ENCODE results near the gene NPVF.

The NPVF gene, protein sequence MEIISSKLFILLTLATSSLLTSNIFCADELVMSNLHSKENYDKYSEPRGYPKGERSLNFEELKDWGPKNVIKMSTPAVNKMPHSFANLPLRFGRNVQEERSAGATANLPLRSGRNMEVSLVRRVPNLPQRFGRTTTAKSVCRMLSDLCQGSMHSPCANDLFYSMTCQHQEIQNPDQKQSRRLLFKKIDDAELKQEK

DNA sequence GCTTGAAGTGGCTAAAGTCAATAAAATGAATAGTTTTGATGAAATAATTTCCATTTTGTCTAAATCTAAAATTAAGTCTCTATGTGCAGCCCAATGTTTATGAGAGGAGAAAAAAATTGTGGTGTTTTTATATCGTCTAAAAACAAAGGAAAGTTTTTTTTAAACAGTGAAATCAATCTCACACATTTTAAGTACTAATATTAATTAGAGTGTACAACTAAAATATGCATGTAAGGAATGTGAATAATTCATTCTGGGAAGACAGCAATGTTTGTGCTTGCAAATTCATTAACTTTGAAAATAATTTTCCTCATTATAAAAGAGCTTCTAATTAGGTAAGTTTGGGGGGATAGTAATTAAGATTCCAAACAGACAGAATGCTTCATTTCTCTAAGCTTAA lies at the start of gene NPVF:
TSS of gene NPVF (minus strand) at position 101 of the 400 bp plus-strand sequence. CDS start at position 54, 47 bp downstream.
- H3K9me3 ChIP-seq (ENCODE audit: control insufficient read depth, insufficient read depth, low read length): no peaks in the 10 kb centered on the region
- H3K9ac ChIP-seq (ENCODE audit: low read depth, low read length): no peak within 1 kb of the TSS
- H3K4me3 ChIP-seq (ENCODE audit: low read depth, low read length): no peak within 1 kb of the TSS
- H3K4me1 ChIP-seq (ENCODE audit: control insufficient read depth, insufficient read depth, low read length): no peaks in the 10 kb centered on the region
- H3K36me3 ChIP-seq (ENCODE audit: control insufficient read depth, insufficient read depth, low read length): no peaks in the 10 kb centered on the region
- H3K27me3 ChIP-seq (ENCODE audit: control insufficient read depth, insufficient read depth, low read length): no peaks in the 10 kb centered on the region

DNA sequence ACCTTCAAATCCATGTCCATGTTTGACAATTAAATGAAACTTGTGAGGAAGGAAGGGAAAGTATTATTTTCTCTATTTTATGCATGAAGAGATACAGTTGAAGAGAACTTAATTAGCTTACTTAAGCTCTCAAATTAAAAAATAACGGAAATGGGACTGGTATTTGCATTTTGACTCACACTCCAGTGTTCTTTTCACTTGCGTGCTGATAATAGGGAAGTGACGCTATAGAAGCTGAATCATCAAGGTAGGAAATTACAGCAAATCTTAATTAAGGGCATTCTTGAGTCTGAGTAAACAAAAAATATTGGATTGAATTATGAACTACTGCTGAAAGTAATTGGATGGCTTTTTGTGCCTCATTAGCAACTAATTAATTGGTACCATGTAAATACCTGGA lies 44.0 kb upstream of the NPVF start:
- Histone ChIP-seq H3K4me1 (ENCODE audit: control insufficient read depth, insufficient read depth, low read length) (no peaks in the 10 kb centered on the region), H3K36me3 (ENCODE audit: control insufficient read depth, insufficient read depth, low read length) (no peaks in the 10 kb centered on the region), H3K4me3 (ENCODE audit: low read depth, low read length) (no peak overlapping the region), H3K9ac (ENCODE audit: low read depth, low read length) (no peak overlapping the region), H3K27me3 (ENCODE audit: control insufficient read depth, insufficient read depth, low read length) (no peaks in the 10 kb centered on the region), H3K9me3 (ENCODE audit: control insufficient read depth, insufficient read depth, low read length) (no peaks in the 10 kb centered on the region)

DNA sequence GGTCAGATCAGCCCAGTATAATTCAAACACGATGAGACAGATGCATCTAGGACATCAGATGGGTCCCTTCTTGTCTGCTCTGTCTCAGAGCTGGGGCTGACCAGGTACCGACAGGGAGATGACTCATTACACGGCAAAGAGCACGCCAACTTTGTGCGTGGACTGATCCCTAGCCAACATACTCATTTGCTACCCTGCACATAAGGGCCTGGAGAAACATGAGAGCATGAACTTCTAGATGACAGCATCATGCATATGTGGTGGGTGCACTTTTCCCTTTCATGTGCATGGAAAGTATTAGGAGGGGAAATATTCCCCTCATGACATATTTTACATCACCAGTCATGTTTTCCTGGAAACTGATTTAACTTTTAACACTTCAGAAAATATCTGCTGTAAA lies 35.1 kb upstream of the NPVF start:
- H3K36me3 ChIP-seq (ENCODE audit: control insufficient read depth, insufficient read depth, low read length): no peaks in the 10 kb centered on the region
- no peaks in the 10 kb centered on the region for H3K27me3 ChIP-seq (ENCODE audit: control insufficient read depth, insufficient read depth, low read length)
- H3K4me1 ChIP-seq (ENCODE audit: control insufficient read depth, insufficient read depth, low read length): no peaks in the 10 kb centered on the region

DNA sequence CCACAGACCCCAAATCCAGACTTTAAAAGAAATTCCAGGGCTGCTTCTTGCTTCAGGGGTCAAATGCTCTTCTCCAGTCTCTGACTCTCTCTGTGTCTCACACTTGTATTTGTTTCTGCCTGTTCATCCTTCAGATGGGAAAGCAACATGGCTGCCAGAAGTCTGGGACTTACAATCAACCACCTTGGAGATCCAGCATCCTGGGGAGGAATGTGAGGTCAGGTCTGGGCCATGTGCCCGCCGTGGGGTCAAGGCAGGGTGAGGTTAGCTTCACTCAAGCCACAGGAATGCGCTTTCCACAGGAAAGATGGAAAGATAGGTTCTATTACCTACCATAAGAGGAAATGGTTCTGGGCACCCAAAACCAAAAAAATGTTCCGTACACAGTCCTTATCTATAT lies 34.3 kb upstream of the NPVF start:
- Histone ChIP-seq H3K9ac (ENCODE audit: low read depth, low read length) (no peak overlapping the region), H3K4me1 (ENCODE audit: control insufficient read depth, insufficient read depth, low read length) (no peaks in the 10 kb centered on the region), H3K9me3 (ENCODE audit: control insufficient read depth, insufficient read depth, low read length) (no peaks in the 10 kb centered on the region), H3K4me3 (ENCODE audit: low read depth, low read length) (no peak overlapping the region), H3K36me3 (ENCODE audit: control insufficient read depth, insufficient read depth, low read length) (no peaks in the 10 kb centered on the region), H3K27me3 (ENCODE audit: control insufficient read depth, insufficient read depth, low read length) (no peaks in the 10 kb centered on the region)

More for the DNA sequence above, 35.1 kb upstream of the NPVF start:
- no peak overlapping the region for H3K9ac ChIP-seq (ENCODE audit: low read depth, low read length)
- no peaks in the 10 kb centered on the region for H3K9me3 ChIP-seq (ENCODE audit: control insufficient read depth, insufficient read depth, low read length)
- H3K4me3 ChIP-seq (ENCODE audit: low read depth, low read length): no peak overlapping the region

DNA sequence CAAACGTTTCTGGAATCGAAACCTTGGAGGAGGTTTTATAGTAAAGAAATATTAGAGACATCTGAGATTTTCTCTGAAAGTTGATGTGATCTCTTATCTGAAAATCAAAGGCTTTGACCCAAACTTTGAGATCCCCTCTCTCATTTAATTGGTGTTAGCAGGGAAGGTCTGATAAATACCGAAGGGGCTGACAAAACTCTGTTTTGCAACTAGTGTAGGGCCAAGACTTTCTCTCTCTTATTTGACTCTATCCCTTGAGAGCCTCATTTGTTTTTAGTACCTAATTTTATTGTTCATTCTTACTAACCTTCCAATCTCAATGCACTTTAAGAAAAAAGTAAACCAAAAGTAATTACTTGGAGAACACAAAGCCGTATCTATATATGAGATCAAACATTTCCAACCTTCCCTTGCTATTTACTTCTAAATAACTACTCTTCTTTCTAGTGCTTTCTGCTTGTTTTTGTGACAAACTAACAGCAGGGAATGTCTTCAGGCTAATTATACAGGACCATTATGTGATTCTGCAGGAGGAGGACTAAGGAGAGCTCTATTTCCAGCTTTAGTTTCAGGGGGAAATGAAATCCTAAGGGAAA lies 33.4 kb upstream of the NPVF start:
- no peaks in the 10 kb centered on the region for H3K36me3 ChIP-seq (ENCODE audit: control insufficient read depth, insufficient read depth, low read length)
- no peak overlapping the region for H3K9ac ChIP-seq (ENCODE audit: low read depth, low read length)
- H3K4me3 ChIP-seq (ENCODE audit: low read depth, low read length): no peak overlapping the region
- H3K27me3 ChIP-seq (ENCODE audit: control insufficient read depth, insufficient read depth, low read length): no peaks in the 10 kb centered on the region
- H3K4me1 ChIP-seq (ENCODE audit: control insufficient read depth, insufficient read depth, low read length): no peaks in the 10 kb centered on the region
- no peaks in the 10 kb centered on the region for H3K9me3 ChIP-seq (ENCODE audit: control insufficient read depth, insufficient read depth, low read length)

DNA sequence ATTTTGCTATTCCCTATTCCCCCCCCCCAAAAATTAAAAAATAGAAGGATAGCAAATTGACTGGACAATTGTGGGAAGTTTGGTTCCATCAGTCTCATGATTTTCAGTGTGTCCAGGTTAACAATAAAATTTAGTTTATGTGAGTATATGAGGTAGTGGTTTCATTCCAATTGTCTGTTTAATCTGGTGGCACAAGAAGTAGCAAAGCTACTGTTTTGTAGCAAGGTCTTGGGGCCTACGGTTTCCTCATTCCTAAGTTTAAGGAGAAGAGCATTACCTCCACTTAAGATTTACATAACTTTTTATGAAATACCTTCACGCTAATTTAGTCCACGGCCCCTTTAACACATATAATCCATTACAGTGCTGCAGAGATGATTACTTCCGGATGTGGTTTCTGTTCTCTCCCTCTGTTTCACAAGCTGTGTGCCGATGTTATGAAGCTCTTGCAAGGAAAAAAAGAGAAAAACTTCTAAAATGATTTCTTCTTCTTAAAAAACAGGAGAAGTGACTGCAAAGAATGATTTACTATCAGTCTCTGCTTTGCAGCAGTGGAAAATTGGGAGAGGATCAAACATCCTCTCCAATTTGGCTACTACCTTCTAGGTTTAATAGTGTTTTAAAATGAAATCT lies 32.7 kb upstream of the NPVF start:
- Histone ChIP-seq H3K9me3 (ENCODE audit: control insufficient read depth, insufficient read depth, low read length) (no peaks in the 10 kb centered on the region), H3K4me3 (ENCODE audit: low read depth, low read length) (no peak overlapping the region), H3K27me3 (ENCODE audit: control insufficient read depth, insufficient read depth, low read length) (no peaks in the 10 kb centered on the region), H3K4me1 (ENCODE audit: control insufficient read depth, insufficient read depth, low read length) (no peaks in the 10 kb centered on the region), H3K9ac (ENCODE audit: low read depth, low read length) (no peak overlapping the region), H3K36me3 (ENCODE audit: control insufficient read depth, insufficient read depth, low read length) (no peaks in the 10 kb centered on the region)

DNA sequence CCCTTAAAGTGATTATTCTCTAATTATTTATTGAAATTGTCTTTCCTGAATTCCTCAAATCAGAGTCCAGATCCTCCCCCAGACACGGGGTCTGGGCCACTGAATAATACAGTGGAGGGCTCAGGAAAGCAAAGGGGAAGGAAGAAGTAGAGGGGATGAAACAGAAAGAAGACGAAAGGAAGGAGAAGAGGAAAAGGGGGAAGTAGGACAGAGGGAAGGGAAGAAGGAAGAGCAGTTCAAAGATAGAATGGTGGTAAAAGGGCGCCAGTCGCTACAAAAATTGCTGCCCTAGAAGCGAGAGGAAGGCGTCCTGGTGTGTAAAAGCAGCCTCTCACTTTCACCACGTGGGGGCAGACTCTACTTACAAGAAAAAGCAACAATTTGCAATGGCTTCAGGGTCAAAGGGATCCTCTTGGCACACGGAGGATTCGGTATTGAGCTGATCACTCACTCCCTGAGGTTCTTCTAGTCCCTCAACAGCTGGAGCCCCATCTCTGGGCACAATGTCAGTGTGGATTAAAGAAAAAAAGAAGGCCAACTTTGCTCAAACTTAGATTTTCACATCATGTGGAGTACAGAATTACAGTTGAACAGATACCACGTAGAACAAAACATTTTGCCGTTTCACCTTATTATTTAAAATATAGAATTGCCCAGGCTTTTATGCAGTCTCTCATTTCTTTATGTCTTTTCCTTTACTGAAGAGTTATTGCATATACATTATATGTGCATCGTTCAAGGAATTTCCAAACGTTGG lies 31.4 kb upstream of the NPVF start:
- Histone ChIP-seq H3K9ac (ENCODE audit: low read depth, low read length) (no peak overlapping the region), H3K36me3 (ENCODE audit: control insufficient read depth, insufficient read depth, low read length) (no peaks in the 10 kb centered on the region), H3K27me3 (ENCODE audit: control insufficient read depth, insufficient read depth, low read length) (no peaks in the 10 kb centered on the region), H3K9me3 (ENCODE audit: control insufficient read depth, insufficient read depth, low read length) (no peaks in the 10 kb centered on the region), H3K4me1 (ENCODE audit: control insufficient read depth, insufficient read depth, low read length) (no peaks in the 10 kb centered on the region), H3K4me3 (ENCODE audit: low read depth, low read length) (no peak overlapping the region)

DNA sequence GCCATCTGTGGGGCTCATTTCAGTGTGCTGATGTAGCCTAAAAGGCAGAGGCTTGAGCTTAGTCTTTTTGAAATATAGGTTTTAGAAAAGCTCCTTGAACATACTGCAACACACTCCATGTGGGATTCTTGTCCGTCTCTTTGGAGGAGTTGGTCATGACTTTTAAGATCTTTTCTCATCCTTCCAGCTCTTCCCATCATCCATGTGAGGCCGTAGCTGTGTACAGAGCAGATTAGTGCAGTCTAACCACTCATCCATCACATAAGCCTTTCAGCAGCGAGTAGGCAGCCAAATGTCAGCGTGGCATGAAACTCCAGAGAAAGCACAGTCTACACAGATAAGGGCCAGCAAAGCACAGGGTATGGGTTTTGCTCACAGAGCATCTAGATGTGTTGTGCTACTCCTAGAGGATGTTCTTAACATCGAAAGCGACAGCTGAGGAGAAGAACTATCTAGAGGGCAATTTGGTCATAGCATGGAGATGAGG lies 28.1 kb upstream of the NPVF start:
- H3K4me3 ChIP-seq (ENCODE audit: low read depth, low read length): no peak overlapping the region
- no peak overlapping the region for H3K9ac ChIP-seq (ENCODE audit: low read depth, low read length)
- no peaks in the 10 kb centered on the region for H3K4me1 ChIP-seq (ENCODE audit: control insufficient read depth, insufficient read depth, low read length)
- no peaks in the 10 kb centered on the region for H3K27me3 ChIP-seq (ENCODE audit: control insufficient read depth, insufficient read depth, low read length)
- H3K36me3 ChIP-seq (ENCODE audit: control insufficient read depth, insufficient read depth, low read length): no peaks in the 10 kb centered on the region
- H3K9me3 ChIP-seq (ENCODE audit: control insufficient read depth, insufficient read depth, low read length): no peaks in the 10 kb centered on the region

DNA sequence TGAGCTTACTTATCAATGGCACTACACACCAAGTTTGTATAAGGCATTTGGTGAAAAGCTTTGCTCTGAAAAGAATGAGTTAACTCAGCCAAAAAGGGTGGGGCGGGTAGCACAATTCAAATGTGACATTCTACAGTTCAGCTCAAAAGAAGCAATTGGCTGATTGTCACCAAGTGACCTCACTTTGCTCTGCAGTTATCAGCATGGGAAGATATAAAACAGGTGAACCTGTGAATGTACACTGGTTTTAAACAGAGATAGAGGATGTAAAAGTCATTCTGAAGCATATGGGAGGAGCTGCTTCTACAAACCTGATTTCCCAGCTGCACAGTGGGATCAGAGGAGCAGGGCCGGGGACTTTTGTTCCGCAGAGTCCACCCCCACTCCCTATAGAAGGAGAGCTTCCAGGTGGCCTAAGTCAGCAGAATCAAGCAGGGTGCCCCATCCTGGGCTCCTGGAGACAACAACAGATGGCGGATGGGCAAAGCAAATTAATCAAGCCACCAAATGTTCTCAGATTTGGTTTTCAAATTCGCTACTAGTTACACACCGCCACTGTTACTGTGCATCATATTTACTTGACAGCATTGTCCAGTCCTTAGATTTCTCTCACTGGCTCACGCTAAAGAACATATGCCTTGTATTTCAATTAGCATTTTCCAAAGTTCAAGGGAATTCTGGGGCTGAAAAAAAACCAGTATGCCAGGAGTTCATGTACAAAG lies 27.5 kb upstream of the NPVF start:
- no peaks in the 10 kb centered on the region for H3K36me3 ChIP-seq (ENCODE audit: control insufficient read depth, insufficient read depth, low read length)
- no peaks in the 10 kb centered on the region for H3K4me1 ChIP-seq (ENCODE audit: control insufficient read depth, insufficient read depth, low read length)
- no peak overlapping the region for H3K9ac ChIP-seq (ENCODE audit: low read depth, low read length)
- no peaks in the 10 kb centered on the region for H3K27me3 ChIP-seq (ENCODE audit: control insufficient read depth, insufficient read depth, low read length)
- H3K9me3 ChIP-seq (ENCODE audit: control insufficient read depth, insufficient read depth, low read length): no peaks in the 10 kb centered on the region
- H3K4me3 ChIP-seq (ENCODE audit: low read depth, low read length): no peak overlapping the region

DNA sequence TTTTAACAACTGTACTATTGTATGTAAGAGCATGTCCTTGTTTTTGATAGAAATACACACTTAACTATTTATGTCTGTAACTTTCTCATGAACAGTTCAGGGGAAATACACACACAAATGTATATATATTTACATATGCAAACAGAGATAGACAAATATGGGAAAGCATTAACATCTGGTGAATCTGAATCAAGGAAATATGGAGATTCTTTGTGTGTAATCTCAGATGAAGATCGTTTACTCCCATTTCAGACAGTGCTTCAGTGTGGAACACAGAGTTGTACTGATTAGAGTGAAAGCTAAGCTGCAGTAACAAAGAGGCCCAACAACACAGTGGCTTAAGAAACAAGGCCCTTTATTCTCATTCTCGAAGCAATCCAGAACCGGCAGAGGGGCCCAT lies 26.3 kb upstream of the NPVF start:
- Histone ChIP-seq H3K27me3 (ENCODE audit: control insufficient read depth, insufficient read depth, low read length) (no peaks in the 10 kb centered on the region), H3K36me3 (ENCODE audit: control insufficient read depth, insufficient read depth, low read length) (no peaks in the 10 kb centered on the region), H3K9ac (ENCODE audit: low read depth, low read length) (no peak overlapping the region), H3K9me3 (ENCODE audit: control insufficient read depth, insufficient read depth, low read length) (no peaks in the 10 kb centered on the region), H3K4me3 (ENCODE audit: low read depth, low read length) (no peak overlapping the region), H3K4me1 (ENCODE audit: control insufficient read depth, insufficient read depth, low read length) (no peaks in the 10 kb centered on the region)

DNA sequence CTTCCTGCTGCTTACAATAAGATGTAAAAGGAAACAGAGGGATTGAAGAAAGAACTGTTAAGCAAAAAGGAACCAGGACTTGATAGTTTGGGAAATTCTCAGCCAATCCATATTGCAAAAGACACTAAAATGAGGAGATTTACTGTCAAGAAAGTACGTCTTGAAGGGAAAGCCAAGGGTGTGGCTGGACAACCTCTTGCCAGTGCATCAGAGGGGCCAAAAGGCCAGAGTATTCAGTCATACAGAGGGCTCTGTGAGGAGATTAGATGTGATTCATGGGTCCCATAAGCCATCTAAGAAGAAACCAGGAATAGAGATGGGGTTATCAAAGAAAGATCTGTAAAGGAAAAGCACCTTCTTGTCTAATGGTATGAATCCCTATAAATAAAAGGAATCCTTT lies 25.4 kb upstream of the NPVF start:
- Histone ChIP-seq H3K4me1 (ENCODE audit: control insufficient read depth, insufficient read depth, low read length) (no peaks in the 10 kb centered on the region), H3K9me3 (ENCODE audit: control insufficient read depth, insufficient read depth, low read length) (no peaks in the 10 kb centered on the region), H3K4me3 (ENCODE audit: low read depth, low read length) (no peak overlapping the region), H3K36me3 (ENCODE audit: control insufficient read depth, insufficient read depth, low read length) (no peaks in the 10 kb centered on the region), H3K9ac (ENCODE audit: low read depth, low read length) (no peak overlapping the region), H3K27me3 (ENCODE audit: control insufficient read depth, insufficient read depth, low read length) (no peaks in the 10 kb centered on the region)

Data from iPS-15b (cell line).